Renal pelvis (tissue), 4 donors: ENCODE results near the gene BRD1. TPM values are rescaled to one million over a fixed set of nuclear protein-coding genes. Genes with fewer than 3 reads are reported as not detected.

ENCODE experiments used
- DNase-seq: peaks from one replicate; pipeline ENCODE4 v3.0.0-alpha.2; 2013
- polyA plus RNA-seq, 3 donors: library from polyadenylated mRNA; unstranded; fragments of 120-200 nt; gene quantifications; one replicate each; pipeline ENCODE4 v1.2.1, GENCODE V29; 2013; ENCODE audit not compliant: insufficient read length in 3 of 3

Gene BRD1
- polyA plus RNA-seq, 3 donors, result 38.2 to 43.4 (median 38.6) TPM

DNA sequence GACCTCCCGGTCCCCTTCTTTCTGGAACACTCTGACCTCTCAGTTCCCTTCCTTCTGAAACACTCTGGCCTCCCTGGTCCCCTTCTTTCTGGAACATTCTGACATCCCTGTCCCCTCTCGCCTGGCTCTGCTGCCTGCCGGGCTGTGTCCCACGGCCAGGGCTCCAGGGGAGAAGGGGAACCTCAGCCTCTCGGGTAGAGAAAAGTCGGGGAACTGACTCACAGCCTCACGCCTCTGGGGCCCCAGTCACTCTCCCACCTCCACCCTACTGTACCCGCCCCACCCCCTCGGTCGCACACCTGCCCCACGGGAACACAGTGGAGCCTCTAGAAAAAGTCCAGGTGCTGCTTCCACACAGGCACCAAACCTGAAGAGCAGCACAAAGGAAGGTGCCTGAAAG lies 93.3 kb downstream of the BRD1 start:
- DNase-seq, result no peak

DNA sequence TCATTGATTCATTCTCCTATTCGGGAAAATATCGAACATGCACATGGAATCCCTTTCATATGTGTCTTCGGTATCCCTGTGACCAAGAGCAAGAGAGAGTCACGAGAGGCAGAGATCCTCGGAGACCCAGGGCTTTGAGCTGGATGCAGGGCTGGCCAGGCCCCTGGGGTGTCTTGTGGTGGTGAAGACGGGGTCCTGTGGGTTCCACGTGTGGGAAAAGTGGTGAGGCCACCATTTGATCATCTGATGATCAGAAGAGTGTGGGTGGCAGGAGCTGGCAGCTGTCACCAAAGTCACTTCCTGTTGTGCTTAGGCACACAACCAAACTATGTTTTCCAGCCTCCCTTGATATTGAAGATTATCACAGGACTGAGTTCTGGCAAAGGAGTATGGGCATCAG lies 94.0 kb downstream of the BRD1 start:
- DNase-seq, result no peak

DNA sequence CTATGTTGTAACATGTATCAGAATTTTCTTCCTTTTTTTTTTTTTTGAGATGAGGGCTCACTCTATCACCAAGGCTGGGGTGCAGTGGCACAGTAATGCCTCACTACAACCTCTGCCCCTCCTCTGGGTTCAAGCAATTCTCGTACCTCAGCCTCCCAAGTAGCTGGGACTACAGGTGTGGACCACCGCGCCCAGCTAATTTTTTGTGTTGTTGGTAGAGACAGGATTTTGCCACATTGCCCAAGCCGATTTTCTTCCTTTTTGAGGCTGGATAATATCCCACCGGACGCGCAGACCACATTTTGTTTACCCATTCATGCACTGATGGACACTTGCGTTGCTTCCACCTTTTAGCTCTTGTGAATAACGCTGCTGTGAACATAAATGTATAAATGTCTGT lies 97.0 kb downstream of the BRD1 start:
- no peak for DNase-seq

DNA sequence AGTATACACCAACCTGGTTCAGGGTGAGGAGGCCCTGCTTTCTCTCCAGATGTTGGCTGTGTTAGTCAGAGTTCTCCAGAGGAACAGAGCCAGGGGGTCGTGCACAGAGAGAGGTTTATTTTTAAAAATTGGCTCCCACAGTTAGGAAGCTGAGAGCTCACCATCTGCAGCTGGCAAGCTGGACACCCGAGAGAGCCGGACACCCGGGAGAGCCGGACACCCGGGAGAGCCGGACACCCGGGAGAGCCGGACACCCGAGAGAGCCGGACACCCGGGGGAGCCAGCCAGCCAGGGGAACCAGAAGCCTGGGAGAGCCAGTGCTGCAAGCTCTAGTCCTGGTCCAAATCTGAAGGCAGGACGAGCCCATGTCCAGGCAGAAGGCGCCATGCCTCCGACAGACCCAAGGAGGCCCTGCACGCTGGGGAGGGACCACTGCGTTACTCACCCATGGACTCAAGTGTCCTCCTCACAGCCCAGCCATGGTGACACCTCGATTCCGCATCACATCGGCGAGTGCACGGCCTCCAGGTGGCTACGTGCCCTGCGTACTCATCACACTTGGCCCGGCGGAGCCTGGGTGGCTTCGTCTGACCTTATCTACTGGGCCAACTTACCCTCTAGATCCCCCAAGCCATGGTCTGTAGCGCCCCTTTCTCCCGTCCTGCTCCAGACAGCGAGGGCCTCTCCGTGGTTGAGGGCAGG lies 99.0 kb downstream of the BRD1 start:
- no peak for DNase-seq

DNA sequence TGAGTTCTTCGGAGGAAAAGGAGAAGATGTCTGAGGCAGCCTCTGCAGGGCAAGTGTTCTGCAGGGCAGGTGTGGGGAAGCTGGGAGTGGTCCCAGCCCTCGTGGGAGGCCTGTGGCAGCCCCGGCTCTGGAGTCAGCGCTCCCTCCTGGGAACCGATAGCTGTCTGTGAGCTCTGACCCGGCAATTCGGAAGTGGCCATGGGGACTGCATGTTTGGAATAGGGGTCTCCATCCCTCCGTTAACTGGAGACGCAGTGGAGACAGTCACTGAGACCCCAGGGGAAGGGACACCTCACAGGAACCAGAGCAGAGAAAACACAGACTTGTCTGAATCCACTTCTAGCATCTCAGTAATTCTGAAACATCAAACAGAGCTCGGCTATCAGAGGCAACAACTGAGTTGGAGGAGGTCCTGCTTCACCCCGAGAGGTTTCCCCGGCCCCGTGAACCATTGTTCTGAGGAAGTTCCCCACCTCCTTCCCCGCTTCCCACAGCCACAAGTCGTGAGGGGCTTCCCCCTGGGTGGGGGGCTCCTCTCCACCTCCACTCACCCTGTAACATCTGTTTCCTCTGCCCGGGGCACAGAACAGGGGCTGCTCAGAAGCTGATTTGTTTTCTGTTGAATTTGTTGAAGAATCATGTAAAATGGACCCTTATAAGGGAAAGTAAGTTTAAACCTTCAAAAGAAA lies 99.6 kb downstream of the BRD1 start:
- no peak for DNase-seq

DNA sequence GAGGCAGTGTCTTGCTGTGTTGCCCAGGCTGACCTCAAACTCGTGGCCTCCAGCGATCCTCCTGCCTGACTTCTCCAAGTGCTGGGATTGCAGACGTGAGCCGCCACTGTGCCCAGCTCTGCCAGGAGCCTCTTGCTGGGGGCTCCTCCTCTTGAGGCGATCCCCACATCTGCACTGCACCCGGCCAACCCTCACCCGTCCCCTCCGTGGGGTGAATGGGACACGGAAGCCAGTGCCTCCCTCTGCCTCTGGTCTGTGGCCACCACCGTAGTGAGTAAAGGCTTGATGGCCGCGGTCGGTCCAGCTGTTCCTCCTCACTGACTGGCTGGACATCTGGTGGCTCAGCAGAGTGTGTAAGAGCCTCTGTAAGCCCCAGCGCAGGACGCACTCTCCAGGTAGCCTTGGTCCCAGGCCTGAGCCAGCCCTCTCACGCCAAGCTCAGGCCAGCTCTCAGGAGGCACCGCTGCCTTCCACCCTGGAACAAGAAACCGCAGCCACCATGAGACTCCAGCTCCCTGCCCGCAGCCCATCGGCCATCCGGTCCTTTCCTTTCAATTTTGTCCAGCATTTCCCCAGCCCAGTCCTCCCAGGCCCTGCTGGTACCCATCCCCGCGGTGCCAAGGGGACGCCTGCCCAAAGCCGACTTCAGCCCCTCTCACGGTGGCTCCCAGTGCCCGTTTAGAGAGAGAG lies 100.3 kb downstream of the BRD1 start:
- DNase-seq, result no peak

DNA sequence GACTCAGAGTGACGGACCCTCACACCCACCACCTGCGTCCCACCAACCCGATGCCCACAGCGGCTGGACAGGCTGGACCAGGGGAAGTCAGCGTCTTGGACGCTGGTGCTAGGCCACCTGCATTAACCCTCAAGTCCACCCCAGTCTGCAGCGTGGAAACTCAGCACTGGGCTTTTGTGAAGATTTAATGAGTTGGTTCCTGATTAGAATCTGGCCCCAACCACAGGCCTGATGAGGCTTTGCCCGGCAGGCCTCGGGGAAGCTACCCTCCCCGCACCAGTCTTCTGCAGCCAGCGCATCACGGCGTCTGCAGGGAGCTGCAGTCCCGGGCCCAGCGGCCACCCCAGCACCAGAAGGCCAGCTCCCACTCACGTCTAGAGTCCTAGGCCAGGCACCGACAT lies 101.0 kb downstream of the BRD1 start:
- DNase-seq, result no peak

DNA sequence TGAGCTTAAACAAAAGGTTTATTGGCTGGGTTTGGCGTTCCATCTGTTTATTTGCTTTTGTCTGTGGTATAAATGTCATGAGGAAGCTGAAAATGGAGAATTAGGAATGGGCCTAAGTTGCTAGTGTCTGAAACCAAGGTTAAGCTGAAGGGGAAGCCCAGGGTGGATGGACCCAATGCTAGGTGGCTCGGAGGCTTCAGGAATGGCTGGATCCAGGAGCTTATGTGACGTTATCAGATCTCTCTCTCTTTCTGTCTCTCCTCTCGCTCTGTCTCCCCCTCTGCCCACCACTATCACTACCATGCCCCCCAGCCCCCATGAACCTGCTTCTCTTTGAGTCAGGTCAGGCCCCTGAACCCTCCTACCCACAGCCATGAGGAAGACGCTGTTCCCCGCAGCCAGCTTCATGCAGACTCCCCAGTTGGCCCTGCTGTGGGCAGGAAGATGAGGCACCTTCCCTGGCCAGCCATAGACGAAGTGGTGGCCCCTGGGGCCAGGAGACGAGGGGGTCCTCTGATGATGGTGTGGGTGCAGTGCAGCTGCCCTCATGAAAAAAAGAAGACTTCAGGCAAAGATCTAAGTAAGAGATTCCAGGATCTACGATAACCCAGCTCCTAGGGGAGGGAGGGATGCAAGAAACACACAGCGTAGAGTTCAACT lies 101.5 kb downstream of the BRD1 start:
- no peak for DNase-seq

DNA sequence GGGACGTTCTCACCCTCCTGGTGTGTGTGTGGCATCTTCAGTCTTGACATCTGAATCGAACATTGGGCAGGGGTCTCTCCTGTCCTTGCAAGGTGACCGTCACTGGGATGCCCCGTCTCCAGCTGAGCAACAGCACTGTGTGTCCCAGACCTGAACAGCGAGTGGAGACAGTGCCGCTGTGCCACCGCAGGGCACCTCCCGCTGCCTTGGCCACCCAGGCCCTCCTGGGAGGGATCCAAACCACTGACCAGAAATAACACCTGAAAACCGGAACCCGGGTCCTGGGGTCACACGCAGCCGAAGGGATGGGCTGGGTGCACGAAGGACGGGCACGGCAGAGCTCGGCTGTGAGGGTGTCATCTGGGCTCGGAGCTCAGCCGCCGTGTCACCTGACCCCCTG lies 102.2 kb downstream of the BRD1 start:
- DNase-seq, result no peak

DNA sequence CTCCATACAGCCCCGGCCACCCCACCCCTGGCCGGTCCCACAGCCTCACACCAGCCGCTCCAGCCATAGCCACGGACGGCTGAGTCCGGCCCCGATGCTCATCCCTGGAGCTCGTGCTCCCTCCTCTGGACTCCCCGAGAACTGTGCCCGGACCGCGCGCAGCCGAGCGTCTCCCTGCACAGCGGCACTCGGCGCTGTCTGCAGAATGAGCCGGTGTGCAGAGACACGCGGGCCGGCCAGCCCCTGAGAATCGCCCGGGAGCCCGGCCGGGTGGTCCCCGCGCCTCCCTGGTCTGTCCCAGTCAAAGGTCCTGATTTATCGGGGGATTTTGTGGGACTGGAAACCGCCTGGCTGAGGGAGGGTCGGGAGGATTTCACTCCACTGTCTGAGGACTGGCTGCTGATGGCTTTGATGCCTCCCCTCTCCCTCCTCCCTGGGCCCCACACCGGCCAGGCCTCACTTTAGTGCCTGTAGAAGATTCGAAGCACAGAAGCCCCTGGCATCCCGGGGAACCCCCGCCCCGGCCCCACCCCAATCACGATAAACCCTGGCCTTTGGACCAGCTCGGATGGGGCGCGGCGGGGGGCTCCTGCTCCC lies 102.7 kb downstream of the BRD1 start:
- peak; percentile 48 for DNase-seq

DNA sequence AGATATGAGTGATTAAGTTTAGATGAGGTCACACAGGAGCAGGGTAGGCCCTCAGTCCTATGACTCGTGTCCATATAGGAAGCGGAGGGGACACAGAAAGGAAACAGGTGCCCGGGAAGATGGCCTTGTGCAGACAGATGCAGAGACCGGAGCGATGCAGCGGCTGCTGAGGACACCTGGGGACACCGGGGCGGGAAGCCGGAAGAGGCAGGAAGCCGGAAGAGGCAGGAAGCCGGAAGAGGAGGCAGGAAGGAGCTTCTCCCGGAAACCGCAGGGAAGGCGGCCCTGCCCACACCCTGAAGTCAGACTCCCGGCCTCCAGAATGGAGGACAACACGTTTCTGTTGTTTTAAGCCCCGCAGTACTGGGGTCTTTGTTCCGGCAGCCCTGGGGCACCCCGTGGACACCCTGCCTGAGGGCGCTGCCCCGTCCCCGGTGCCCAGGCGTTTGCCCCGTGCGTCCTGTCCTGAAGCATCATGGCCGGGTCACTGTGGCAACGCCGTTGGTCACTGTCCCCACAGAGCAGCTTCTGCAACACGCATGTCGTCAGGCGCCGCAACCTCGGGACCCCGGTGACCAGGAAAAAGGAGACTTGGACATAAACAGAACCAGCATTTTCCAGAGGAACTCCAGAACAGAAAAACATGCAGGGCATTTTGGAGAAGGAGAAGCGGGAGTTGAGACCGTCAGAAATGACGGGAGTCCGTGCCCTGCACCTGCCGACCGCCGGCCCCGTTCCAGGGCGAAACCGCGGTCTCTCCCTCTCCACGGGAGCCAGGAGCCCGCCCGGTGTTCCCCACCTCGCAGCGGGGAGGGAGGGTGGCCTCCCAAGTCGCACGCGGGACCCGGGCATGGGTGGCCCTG lies 103.4 kb downstream of the BRD1 start:
- DNase-seq, result no peak

DNA sequence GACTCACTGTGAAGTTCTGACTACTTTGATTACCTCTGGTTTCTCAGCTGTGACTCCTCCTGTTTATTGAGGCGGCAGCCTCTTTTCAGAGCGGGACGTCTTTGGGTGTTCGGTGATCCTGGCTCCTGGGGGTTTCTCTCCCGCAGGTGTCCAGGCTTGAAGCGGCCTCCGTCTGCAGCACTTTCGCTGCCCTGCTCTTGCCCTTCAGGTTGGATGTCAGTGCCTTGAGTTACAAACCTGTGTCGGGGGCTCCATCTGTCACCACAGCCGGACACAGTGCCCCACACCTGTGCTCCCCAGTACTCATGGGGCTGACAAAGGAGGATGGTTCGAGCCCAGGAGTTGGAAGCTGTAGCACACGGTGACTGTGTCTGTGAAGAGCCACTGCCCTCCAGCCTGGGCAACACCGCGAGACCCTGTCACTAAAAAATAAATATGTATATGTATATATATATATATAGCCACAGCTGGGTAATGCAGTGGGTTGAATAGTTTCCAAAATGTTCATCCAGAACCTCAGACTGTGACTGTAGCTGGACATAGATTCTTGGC lies 104.1 kb downstream of the BRD1 start:
- no peak for DNase-seq

Other genes with a start within 250 kb of the BRD1 start
- 10 to 100 TPM; 16.3 to 18.7 (median 17.9) TPM for gene ZBED4, start 26.0 kb upstream of the BRD1 start, polyA plus RNA-seq
- 10 to 100 TPM; 35.2 to 43.5 (median 40.6) TPM for gene ALG12, start 90.6 kb upstream of the BRD1 start, polyA plus RNA-seq
- gene CRELD2, start 90.8 kb upstream of the BRD1 start, polyA plus RNA-seq, result 10 to 100 TPM; 28.1 to 33.9 (median 33.2) TPM
- gene PIM3, start 132.9 kb upstream of the BRD1 start, polyA plus RNA-seq, result 10 to 100 TPM; 17.5 to 25.0 (median 22.2) TPM
- gene IL17REL, start 184.9 kb upstream of the BRD1 start, polyA plus RNA-seq, result under 1 TPM in 2 of 3 donors, not detected in 1; 0.03 to 0.06 TPM
- not detected for gene TTLL8, start 230.4 kb upstream of the BRD1 start, polyA plus RNA-seq